NCI-H345 treated with DMSO at 0.1 percent for 48 hours (cell line): Measurements from ENCODE around the gene ARPC1A.
"Not testable (repeated sequence)": the region's sequence is repeated elsewhere in the genome, so short reads cannot be mapped to it uniquely, and the experiment has no call there.

Source experiments
- DNase-seq: peaks from one replicate; lab custom pipeline; 2025; ENCODE audit not compliant: unreplicated experiment; lab: John Stamatoyannopoulos, UW

ARPC1A gene

DNA sequence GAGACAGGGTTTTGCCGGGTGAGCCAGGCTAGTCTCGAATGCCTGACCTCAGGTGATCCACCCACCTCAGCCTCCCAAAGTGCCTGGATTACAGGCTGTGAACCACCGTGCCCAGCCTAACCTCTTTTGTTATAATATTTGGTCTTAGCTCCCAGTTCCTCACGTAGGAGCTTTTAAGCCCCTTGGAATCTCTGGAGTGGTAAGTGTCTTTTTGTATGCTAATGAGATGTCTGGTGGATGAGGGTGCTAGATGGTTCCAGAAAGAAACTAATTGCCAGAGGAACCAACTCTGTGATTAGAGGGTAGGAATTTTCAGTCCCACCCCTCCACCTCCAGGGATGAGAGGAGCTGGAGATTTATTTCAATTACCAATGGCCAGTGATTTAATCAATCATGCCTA lies 5.3 kb upstream of the ARPC1A start:
- no peak for DNase-seq

DNA sequence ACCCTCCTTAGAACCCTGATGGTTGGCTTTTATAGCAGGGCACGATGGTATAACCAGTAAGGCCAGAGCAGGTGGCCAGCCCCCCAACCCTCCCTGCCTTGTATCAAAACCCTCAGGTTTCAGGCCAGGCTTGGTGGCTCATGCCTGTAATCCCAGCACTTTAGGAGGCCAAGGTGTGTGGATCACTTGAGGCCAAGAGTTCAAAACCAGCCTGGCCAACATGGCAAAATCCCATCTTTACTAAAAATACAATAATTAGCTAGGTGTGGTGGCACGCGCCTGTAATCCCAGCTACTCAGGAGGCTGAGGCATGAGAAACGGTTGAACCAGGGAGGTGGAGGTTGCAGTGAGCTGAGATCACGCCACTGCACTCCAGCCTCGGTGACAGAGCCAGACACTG lies 3.0 kb upstream of the ARPC1A start:
- not testable (repeated sequence) for DNase-seq

DNA sequence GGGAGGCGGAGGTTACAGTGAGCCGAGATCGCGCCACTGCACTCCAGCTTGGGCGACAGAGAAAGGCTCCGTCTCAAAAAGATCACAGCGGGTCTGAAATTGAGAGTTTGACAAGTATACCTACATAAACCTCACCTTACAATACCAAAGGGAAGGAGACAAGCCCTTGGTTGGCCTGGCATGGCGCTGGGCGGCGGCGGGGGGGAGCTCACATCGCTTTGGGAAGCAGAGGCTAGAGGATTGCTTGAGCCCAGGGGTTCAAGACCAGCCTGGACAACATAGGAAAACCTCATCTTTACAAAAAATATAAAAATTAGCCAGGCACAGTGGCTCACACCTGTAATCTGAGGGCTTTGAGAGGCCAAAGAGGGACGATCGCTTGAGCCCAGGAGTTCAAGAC lies 1.1 kb upstream of the ARPC1A start:
- DNase-seq = no peak

DNA sequence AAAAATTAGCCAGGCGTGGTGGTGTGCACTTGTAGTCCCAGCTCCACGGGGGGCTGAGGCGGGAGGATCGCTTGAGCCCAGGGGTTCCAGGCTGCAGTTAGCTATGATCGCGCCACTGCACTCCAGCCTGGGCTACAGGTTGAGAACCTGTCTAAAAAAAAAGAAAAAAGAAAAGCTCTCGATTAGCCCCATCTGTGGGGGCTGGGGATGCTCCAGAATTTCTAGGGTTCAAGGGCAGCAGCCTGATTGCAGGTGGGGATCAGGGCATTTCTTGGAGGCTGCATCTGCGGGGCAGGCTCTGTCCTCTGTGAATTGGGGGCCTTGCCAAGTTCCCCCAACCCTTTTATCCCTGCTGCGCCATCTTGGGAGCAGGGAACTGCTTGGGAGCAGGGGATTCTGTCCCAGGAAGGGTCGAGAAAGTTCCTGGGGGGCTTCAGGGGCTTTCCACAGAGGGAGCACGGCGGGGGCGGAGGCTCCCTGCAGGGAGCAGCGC lies 651 bp upstream of the ARPC1A start:
- DNase-seq = no peak

DNA sequence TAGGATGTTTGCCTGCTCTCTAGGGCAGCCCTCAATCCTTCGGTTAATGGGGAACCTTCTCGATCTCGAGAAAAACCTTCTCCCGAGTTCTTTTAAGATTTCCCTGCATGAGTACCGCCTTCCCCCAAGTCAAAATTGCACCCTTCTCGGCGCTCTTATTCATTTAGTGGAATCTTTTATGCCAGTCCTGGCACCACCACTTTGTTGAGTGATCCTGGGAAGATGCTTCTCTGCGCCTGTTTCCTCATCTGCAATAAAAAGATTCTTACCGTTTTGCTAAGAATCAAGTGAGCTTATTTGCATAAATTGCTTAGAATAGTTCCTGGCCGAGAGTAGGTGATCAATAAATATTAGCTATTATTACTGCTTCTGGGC lies 697 bp downstream of the ARPC1A start:
- no peak for DNase-seq

DNA sequence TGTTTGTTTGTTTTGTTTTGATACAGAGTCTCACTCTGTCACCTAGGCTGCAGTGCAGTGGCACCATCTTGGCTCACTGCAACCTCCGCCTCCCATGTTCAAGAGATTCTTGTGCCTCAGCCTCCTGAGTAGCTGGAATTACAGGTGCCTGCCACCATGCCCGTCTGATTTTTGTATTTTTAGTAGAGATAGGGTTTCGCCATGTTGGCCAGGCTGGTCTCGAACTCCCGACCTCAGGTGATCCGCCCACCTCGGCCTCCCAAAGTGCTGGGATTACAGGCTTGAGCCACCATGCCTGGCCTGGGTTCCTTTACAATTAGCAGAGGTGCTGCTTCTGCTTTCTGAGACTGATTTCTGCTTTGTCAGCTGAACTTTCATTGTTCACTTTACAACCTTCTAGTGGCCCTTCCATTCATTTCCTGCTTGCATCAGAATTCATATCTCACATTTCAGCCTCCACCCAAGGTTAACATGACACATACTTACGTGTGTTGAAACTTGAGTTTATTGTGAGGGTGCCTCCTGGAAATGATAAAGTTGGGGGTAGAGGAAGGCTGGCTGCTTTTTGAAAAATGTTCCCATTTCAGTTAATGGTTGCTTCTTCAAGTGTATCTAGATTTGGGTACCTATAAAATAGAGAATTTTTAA lies 4.7 kb downstream of the ARPC1A start:
- DNase-seq = not testable (repeated sequence)

DNA sequence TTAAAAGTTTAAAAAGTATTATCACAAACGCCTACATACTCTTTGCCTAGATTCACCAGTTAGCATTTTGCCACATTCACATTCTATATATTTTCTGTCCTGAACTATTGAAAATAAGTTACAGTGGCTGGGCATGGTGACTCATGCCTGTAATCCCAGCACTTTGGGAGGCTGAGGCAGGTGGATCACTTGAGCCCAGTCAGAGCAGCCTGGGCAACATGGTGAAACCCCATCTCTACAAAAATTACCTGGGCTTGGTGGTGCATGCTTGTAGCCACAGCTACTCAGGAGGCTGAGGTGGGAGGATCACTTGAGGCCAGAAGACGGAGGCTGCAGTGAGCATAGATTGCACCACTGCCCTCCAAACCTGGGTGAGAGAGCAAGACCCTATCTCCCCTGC lies 5.3 kb downstream of the ARPC1A start:
- no peak for DNase-seq

DNA sequence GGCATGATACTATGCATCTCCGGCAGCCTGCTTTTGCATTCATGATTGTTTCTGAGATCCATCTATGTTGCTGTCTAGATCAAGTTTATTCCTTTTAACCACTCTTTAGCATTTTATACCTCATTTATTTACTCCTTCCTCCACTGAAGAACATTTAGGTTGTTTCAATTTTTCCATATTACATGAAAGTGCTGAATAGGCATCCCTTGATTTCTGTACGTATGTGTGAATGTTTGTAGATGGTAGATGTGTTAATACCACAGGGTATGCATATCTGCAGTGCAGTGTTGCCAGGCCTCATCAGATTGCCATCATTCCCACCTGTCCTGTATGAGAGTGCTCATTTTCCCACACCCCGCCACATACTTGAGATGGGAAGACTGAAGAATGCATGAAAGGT lies 13.9 kb downstream of the ARPC1A start:
- no peak for DNase-seq

DNA sequence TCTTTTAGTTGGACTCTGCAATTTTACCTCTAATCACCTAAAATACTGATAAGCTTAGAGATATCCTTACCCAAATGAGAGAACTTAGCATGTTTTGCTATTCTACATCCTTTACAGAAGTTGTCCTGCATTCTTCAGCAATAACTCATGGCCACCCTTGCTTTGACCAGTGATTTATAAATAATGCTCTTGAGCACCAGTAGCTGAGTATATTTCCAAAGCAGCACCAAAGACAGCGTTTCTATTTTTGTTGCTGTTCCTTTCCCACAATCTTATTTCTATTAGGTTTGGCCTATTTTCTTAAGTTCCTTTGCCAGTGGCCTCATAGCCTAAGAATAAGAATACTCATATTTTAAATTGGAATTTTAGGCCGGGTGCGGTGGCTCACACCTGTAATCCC lies 15.0 kb downstream of the ARPC1A start:
- DNase-seq = no peak

DNA sequence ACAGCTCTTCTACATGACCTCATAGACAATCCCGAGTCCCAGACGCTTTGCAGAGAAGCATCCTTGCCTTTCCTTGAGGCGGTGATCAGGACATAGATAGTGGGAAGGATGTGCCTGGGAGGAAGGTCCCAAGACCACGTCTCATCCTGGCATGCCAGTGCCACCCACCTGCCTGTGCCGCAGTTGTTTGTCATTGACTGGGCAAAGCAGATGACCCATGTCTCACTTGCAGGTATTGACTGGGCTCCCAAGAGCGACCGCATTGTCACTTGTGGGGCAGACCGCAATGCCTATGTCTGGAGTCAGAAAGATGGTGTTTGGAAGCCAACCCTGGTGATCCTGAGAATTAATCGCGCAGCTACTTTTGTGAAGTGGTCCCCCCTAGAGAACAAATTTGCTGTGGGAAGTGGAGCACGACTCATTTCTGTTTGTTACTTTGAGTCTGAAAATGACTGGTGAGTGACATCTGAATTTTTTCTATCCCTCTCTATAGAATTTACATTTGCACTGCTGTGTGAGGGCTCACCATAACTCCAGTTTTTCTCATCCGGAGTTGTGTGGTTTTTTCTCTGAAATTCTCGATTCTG lies 18.5 kb downstream of the ARPC1A start:
- no peak for DNase-seq

DNA sequence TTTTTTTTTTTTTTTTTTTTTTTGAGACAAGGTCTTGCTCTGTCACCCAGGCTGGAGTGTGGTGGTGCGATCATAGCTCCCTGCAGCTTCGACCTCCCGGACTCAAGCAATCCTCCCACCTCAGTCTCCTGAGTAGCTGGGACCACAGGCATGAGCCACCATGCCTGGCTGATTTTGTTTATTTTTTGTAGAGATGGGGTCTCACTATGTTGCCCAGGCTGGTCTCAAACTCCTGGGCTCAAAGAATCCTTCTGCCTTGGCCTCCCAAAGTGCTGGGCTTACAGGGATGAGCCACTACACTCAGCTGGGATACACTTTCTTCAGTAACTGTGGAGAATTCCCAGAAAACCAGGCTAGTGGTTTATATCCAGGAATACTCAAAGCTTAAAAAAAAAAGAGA lies 24.9 kb downstream of the ARPC1A start:
- not testable (repeated sequence) for DNase-seq

DNA sequence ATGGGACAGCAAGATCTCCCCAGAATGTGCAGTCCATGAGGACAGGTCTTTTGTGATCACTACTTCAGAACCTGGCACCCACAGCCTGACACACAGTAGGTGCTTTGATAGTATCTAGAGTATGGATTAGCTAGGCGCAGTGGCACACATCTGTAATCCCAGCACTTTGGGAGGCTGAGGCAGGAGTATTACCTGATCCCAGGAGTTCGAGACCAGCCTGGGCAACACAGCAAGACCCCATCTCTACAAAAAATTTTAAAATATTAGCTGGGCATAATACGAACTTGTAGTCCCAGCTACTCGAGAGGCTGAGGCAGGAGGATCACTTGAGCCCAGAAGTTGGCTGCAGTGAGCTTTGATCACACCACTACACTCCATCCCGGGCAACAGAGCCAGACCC lies 26.5 kb downstream of the ARPC1A start:
- DNase-seq = no peak

DNA sequence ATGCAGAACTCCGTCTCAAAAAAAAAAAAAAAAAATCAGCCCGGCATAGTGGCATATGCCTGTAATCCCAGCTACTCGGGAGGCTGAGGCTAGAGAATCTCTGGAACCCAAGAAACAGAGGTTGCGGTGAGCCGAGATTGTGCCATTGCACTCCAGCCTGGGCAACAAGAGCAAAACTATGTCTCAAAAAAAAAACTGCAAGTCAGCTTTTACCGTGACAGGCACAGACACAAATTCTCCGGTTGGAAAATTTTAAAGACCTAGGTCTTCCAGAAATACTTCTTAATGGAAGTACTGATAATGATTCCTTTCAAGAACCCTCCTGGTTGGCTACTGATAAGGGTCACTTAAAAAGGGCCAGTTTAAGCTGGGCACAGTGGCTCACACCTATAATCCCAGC lies 29.4 kb downstream of the ARPC1A start:
- DNase-seq = no peak

DNA sequence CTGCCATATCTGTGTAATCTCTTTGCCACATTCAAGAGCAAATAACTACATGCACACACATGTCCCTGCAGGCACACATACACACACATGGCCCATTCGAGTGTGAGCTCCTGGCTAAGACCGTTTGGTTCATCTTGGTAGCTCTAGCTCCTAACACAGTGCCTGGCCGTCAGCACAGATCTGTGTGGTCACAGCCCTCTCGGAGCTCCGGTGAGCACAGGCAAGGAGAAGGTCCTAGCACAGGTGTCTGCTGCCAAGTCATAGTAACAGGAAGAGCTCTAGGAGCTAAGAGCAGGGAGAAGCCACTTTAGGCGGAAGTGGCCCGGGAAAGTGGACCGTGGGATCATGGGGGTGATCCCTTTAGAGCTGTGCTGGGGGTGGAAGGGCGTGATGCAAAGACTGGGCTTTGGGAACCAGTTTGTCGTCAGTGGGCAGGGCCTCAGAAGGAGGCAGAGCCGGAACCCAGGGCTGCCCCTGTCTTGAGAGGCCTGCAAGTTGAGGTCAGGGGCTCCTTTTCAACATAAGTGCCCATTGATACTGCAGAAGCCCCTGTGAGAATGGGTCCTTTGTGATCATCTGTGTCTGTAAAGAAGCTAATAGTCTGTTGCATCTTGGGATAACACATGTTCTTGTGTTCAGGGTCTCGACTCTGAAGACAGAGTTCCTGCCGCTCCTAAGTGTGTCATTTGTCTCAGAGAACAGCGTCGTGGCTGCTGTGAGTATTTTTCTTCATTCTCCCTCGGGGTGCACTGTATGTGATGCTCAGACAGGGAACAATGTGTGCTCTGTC lies 32.2 kb downstream of the ARPC1A start:
- no peak for DNase-seq

DNA sequence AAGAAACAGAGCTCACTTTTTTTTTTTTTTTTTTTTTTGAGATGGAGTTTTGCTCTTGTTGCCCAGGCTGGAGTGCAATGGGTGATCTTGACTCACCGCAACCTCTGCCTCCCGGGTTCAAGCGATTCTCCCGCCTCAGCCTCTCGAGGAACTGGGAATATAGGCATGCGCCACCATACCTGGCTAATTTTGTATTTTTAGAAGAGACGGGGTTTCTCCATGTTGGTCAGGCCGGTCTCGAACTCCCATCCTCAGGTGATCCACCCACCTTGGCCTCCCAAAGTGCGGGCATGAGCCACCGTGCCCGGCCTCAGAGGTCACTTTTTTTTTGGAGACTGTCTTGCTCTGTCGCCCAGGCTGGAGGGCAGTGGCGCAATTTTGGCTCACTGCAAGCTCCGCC lies 32.8 kb downstream of the ARPC1A start:
- not testable (repeated sequence) for DNase-seq

DNA sequence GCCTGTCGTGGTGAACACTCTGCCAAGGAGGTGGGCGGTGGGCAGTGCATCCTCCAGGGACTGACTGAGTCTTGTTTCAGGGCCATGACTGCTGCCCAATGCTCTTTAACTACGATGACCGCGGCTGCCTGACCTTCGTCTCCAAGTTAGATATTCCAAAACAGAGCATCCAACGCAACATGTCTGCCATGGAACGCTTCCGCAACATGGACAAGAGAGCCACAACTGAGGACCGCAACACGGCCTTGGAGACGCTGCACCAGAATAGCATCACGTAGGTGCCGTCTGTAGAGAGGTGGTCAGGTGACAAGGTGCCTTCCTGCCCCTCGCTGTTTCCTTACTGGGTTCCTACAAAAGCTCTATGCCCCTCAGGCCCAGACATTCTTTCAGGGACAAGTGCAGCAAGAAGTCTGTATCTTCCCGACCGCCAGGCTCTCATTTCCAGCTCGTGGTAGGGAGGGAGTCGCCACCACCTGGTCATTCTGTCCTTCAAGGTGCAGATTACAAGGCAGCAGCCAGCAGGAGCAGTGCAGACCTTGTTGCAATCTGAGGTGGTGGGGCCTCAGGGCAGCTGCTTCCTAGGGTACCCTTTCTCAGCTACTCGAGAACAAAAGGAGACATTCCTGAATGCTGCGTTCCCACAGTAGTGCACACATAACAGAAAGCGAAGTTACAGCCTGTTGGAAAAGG lies 33.9 kb downstream of the ARPC1A start:
- no peak for DNase-seq

DNA sequence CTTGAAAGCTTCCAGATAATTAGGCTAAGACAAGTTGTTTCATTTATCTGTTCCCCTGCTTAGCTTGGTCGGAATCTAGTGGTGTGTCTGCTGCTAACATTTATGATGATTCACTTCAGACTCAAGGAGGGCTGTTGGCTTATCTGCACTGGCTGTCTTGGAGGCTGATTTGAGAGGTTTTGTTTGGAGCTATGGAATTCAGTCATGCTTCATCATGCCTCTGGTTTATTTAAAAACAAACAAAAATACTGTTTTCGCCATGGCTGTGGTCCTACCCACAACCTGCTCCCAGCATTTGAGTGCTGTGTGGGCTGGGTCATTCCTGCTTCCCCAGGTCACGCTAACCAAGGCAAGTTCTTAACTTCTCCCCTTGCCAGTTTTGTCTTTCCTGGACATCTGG lies 37.1 kb downstream of the ARPC1A start:
- no peak for DNase-seq

DNA sequence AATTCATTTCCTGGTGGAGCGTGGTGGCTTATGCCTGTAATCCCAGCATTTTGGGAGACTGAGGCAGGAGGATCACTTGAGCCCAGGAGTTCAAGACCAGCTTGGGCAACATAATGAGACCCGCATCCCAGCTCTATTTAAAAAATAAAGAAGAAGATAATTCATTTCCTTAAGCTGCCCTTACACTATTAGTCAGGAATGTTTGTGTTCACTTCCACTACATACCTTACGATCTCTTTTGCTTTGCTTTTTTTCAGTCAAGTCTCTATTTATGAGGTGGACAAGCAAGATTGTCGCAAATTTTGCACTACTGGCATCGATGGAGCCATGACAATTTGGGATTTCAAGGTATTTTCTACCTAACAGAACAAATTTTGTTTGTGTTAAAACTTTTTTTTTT lies 37.6 kb downstream of the ARPC1A start:
- no peak for DNase-seq

DNA sequence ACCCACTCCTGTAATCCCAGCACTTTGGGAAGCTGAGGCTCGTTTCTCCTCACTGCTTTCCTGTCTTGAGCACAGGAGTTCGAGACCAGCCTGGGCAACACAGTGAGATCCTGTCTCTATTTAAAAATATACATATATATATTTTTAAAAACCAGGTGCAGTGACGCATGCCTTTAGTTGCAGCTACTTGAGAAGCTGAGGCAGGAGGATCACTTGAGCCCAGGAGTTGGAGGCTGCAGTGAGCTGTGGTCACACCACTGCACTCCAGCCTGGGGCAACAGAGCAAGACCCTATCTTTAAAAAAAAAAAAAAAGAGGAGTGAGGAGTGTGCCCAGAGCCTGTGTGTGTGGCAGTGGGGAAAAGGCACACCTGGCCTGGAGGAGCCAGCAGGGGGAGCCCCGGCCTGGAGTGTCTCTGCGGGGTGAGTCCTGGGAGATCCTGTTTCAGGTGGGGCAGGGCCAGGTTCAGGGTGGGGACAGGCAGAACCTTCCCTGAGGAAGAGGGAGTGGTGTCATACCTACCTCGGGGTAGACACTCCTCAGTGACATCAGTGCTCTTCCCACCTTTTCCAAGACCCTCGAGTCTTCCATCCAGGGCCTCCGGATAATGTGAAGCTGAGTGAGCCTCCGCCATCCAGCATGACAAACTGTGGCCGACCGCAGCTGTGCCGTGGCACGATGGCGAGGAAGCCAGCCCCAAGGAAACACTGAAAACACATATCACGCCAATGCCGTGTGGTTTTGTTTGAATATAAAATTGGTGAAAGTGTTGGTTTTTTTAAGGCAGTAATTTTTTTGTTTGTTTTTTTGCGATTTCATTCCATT lies 39.8 kb downstream of the ARPC1A start:
- no peak for DNase-seq

DNA sequence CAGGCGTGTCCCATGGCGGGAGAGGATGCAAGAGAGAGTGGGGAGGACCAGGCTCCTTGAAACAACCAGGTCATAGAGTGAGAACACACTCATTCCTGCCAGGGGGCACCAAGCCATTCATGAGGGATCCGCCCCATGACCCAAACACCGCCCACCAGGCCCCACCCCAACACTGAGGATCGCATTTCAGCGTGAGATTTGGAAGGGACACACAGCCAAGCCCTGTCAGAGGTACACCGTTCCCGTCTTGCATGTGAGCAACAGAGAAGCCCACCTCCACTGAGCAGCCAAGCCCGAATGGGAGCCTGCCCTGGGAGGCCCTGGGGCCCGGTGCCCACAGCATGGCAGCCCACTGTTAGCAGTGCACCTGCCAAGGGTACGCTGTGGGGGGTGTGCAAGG lies 40.9 kb downstream of the ARPC1A start:
- DNase-seq = no peak
